ENCODE data around the gene ANKMY2. TPM values are rescaled to one million over a fixed set of nuclear protein-coding genes. Genes with fewer than 3 reads are reported as not detected.

ANKMY2 gene
- total RNA-seq, 6 experiments from 2014 or later = 4.2 to 7.1 (median 4.7) TPM

GRCh38 chr7:16669581-16669980, 24.0 kb upstream of the ANKMY2 start:
- no peaks in the 10 kb centered on the region for H3K27me3 ChIP-seq
- no peak overlapping the region for H3K4me3 ChIP-seq
- H3K9me3 ChIP-seq = no peaks in the 10 kb centered on the region
- TF ChIP-seq CTCF (IDR thresholded peaks at IDR 0.05) (no peak), POLR2A (IDR thresholded peaks at IDR 0.05) (no peak)
- no peaks in the 10 kb centered on the region for H3K36me3 ChIP-seq
- no peak for DNase-seq
- H3K27ac ChIP-seq = no peak overlapping the region
- H3K4me1 ChIP-seq = no peaks in the 10 kb centered on the region
- intact Hi-C loops (cut with DNase I) = no loop called here
- 96% methylated on average over 2 of the region's 2 CpGs for WGBS (ENCODE audit: insufficient coverage, low coverage, low lambda C conversion rate, missing lambda C conversion rate)
- ATAC-seq = no peak

DNA sequence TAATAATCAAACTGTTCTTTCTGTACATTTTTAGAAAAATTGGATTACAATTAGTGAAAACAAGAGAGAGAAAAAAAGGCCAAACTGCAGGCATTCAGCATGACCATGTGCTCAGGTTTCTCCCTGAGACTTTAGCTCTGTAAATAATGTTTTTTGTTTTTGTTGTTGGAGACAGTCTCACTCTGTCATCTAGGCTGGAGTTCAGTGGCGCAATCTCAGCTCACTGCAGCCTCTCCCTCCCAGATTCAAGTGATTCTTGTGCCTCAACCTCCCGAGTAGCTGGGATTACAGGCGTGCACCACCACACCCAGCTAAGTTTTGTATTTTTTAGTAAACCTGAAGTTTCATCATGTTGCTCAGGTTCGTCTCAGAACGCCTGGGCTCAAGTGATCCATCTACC, 23.4 kb upstream of the ANKMY2 start:
- intact Hi-C loops (cut with DNase I) = no loop called here
- Histone ChIP-seq H3K27ac (no peak overlapping the region), H3K9me3 (no peaks in the 10 kb centered on the region), H3K36me3 (no peaks in the 10 kb centered on the region), H3K4me1 (no peaks in the 10 kb centered on the region), H3K27me3 (no peaks in the 10 kb centered on the region), H3K4me3 (no peak overlapping the region)
- DNase-seq (no peak), ATAC-seq (peak in 1 of 4 donors; percentile 28)
- TF ChIP-seq POLR2A (IDR thresholded peaks at IDR 0.05) = no peak
- no peak for TF ChIP-seq CTCF (IDR thresholded peaks at IDR 0.05)
- 93% methylated on average over 5 of the region's 5 CpGs for WGBS (ENCODE audit: insufficient coverage, low coverage, low lambda C conversion rate, missing lambda C conversion rate)

DNA sequence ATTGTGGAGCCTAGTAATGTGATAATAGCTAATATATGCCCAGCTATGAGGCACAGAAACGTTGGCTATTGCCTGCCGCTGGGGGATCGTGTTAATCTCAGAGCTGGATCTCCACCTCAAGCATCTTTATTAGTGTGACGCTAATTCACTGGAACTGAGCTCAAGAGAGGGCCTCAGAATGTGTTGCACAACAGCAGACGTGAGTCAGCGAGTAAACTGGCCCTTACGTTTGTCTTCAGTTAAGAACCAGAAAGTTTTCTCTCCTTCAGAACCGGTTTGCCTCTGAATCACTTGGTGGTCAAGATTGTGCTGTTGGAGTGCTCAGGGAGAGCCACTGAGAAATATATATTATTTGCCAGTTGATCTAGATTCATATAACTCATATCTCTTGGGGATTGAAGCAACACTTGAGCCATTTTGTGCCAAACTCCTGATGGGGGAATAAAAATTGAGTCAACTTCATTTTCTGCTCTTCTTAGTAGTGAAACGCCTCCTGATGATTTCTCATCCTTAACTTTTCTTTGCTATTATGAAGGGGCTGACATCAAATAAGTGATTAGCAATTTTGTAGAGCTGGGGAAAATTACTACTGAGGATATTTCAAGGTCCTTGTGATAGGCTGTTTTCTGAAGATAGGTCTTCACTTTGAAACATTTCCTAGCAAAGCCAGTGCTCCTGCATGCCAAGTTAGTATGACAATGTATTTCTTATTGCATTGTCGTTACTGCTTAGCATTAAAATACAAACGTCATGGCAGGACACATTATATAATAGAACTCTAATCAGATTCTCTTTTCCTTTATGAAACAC, 22.7 kb upstream of the ANKMY2 start:
- Histone ChIP-seq H3K9me3 (no peaks in the 10 kb centered on the region), H3K4me1 (no peaks in the 10 kb centered on the region), H3K36me3 (no peaks in the 10 kb centered on the region), H3K27ac (no peak overlapping the region), H3K27me3 (no peaks in the 10 kb centered on the region), H3K4me3 (no peak overlapping the region)
- 64% methylated on average over 9 of the region's 11 CpGs for WGBS (ENCODE audit: insufficient coverage, low coverage, low lambda C conversion rate, missing lambda C conversion rate)
- DNase-seq (no peak), ATAC-seq (peak in 2 of 4 donors; percentile 39 to 45)
- no peak for TF ChIP-seq POLR2A (IDR thresholded peaks at IDR 0.05)
- no peak for TF ChIP-seq CTCF (IDR thresholded peaks at IDR 0.05)
- intact Hi-C loops (cut with DNase I) = no loop called here

GRCh38 chr7:16667355-16667754, 21.8 kb upstream of the ANKMY2 start:
- Histone ChIP-seq H3K9me3 (no peaks in the 10 kb centered on the region), H3K4me1 (no peaks in the 10 kb centered on the region), H3K27ac (no peak overlapping the region), H3K4me3 (no peak overlapping the region), H3K27me3 (no peaks in the 10 kb centered on the region), H3K36me3 (no peaks in the 10 kb centered on the region)
- 98% methylated on average over 3 of the region's 3 CpGs for WGBS (ENCODE audit: insufficient coverage, low coverage, low lambda C conversion rate, missing lambda C conversion rate)
- intact Hi-C loops (cut with DNase I) = no loop called here
- TF ChIP-seq CTCF (IDR thresholded peaks at IDR 0.05) (no peak), POLR2A (IDR thresholded peaks at IDR 0.05) (no peak)
- DNase-seq (no peak), ATAC-seq (no peak)

Data from right lobe of liver (tissue), 6 donors.